ENCODE data around the gene KCNK1.
"Not testable (repeated sequence)": the region's sequence is repeated elsewhere in the genome, so short reads cannot be mapped to it uniquely, and the experiment has no call there.

KCNK1 gene

DNA sequence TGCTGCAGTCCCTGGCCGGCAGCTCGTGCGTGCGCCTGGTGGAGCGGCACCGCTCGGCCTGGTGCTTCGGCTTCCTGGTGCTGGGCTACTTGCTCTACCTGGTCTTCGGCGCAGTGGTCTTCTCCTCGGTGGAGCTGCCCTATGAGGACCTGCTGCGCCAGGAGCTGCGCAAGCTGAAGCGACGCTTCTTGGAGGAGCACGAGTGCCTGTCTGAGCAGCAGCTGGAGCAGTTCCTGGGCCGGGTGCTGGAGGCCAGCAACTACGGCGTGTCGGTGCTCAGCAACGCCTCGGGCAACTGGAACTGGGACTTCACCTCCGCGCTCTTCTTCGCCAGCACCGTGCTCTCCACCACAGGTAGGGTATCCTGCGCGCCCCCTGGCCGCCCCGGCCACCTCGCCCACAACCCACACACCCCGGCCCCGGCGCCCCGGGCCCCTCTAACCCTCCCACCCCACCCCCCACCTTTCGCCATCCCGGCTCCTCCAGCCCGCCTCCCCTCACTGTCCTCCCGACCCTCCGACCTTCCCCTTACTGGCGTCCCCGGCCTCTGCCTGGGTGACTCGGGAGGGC is 352 bp downstream of the KCNK1 start:
- DNase-seq (ENCODE audit: low read depth, low spot score) = peak; percentile 50
- peak overlapping the region; percentile 72 for H3K4me3 ChIP-seq (ENCODE audit: low read depth, low read length)
- in situ Hi-C loops (cut with HindIII; ENCODE audit: low sequenced_read_pairs) = no loop called here
- TF ChIP-seq, protein P1, sequence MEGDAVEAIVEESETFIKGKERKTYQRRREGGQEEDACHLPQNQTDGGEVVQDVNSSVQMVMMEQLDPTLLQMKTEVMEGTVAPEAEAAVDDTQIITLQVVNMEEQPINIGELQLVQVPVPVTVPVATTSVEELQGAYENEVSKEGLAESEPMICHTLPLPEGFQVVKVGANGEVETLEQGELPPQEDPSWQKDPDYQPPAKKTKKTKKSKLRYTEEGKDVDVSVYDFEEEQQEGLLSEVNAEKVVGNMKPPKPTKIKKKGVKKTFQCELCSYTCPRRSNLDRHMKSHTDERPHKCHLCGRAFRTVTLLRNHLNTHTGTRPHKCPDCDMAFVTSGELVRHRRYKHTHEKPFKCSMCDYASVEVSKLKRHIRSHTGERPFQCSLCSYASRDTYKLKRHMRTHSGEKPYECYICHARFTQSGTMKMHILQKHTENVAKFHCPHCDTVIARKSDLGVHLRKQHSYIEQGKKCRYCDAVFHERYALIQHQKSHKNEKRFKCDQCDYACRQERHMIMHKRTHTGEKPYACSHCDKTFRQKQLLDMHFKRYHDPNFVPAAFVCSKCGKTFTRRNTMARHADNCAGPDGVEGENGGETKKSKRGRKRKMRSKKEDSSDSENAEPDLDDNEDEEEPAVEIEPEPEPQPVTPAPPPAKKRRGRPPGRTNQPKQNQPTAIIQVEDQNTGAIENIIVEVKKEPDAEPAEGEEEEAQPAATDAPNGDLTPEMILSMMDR (IDR thresholded peaks at IDR 0.05; ENCODE audit: low read depth, low read length) = no peak

DNA sequence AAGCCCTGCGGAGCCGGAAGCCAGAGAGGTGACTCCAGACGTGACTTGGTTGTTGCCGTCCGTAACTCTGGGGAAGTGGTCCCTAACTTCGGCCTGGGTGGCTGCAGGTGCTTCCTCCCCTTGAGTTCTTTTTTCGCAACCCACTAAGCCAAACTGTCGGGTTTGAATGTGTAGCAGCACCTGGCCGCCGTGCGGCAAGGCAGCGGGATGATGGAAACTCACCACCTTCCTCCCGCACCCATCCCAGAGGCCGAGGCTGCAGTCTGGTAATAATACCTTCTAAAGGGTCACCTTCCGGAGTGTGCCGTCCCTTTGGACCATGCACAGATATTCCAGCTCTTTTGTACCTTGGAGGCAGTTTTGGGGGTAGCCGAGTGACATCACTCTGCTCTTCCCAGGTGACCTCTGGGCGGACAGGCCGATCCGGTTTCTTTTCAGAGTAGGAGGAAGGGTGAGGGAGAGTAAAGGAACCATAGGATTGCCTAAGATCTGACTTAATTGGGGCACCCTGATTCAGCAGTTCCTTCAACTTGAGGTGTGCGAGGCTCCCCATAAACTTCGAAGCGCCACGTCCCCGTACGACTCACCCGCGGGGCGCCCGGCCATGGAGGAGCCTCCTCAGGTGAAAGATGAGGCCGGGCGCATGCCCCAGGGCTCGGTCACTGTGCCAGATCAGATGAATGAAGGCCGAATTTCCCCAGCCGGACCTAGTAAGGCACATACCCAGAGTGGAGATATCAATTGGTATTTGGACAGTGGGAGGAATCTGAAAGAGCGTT is 1.0 kb downstream of the KCNK1 start:
- TF ChIP-seq, protein P1 (IDR thresholded peaks at IDR 0.05; ENCODE audit: low read depth, low read length) = no peak
- DNase-seq (ENCODE audit: low read depth, low spot score) = no peak
- in situ Hi-C loops (cut with HindIII; ENCODE audit: low sequenced_read_pairs) = no loop called here
- peak overlapping the region; percentile 72 for H3K4me3 ChIP-seq (ENCODE audit: low read depth, low read length)

DNA sequence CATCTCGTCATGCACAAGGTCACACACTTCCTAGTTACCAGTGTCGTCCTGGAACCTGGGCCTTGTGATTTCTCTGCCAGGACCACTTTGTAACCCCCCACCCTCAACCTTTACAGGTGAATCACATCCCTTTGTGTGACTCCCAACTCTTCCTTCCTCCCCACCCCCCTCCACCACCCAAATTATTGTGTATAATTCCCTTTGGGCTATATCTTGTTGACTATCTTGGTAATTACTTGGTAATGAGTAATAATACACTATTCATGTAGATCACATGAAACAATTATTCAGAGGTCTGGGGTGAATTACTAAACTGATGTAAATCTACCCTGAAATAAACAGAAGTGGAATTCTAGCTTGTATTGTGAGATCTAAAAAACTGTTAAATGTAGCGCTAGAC is 1.7 kb downstream of the KCNK1 start:
- TF ChIP-seq, protein P1 (IDR thresholded peaks at IDR 0.05; ENCODE audit: low read depth, low read length) = no peak
- DNase-seq (ENCODE audit: low read depth, low spot score) = no peak
- peak overlapping the region; percentile 72 for H3K4me3 ChIP-seq (ENCODE audit: low read depth, low read length)
- in situ Hi-C loops (cut with HindIII; ENCODE audit: low sequenced_read_pairs) = no loop called here

DNA sequence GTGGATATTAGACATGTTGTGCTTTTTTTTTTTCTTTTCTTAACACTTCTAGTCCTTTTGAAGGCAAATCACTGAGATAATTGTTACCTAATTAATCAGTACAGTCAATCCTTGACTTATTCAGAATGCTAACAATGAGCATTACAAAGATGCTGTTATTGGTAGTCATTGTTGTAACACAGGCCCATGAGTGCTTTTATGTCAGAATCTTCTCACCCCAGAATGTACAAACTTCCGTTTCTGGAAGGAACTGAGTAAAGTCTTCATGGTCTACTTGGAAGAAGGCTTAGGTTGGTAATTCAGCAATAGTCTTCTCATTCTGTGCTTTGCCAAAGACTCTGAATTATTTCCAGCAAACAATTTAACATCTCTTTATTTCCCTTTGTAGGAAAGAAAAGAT is 3.1 kb downstream of the KCNK1 start:
- H3K4me3 ChIP-seq (ENCODE audit: low read depth, low read length) = no peak overlapping the region
- in situ Hi-C loops (cut with HindIII; ENCODE audit: low sequenced_read_pairs) = no loop called here
- DNase-seq (ENCODE audit: low read depth, low spot score) = no peak
- TF ChIP-seq, protein P1 (IDR thresholded peaks at IDR 0.05; ENCODE audit: low read depth, low read length) = no peak

DNA sequence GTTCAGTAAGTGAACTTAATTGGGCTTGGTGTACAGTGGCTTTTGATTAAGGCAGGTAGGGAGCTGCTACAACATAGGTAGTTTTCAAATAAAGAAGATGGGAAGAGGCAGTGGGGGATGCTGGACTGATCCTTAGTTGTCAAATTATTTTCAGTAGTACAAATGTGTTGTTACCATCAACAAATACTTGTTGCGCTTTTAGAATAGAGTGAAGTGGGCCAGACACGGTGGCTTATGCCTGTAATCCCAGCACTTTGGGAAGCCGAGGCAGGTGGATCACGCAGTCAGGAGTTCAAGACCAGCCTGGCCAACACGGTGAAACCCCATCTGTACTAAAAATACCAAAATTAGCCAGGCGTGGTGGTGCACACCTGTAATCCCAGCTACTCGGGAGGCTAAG is 5.5 kb downstream of the KCNK1 start:
- H3K4me3 ChIP-seq (ENCODE audit: low read depth, low read length); in situ Hi-C loops (cut with HindIII; ENCODE audit: low sequenced_read_pairs); DNase-seq (ENCODE audit: low read depth, low spot score): not testable (repeated sequence)

DNA sequence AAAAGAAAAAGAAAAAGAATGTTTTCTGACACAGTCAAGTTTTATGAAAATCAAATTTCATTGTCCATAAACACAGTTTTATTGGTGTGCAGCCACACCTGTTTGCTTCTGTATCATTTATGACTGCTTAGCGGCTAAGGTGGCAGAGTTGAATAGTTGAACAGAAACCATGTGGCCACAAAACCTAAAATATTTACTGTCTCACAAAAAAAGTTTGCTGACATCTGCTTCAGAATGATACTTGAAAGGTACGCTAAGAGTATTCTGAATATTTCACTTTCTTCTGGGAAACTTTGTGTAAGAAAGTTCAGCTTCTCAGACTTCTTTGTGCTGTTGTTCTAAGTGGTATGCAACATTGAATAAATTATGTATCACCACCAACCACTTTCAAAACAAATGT is 6.2 kb downstream of the KCNK1 start:
- TF ChIP-seq, protein P1 (IDR thresholded peaks at IDR 0.05; ENCODE audit: low read depth, low read length) = no peak
- no peak overlapping the region for H3K4me3 ChIP-seq (ENCODE audit: low read depth, low read length)
- DNase-seq (ENCODE audit: low read depth, low spot score) = no peak
- in situ Hi-C loops (cut with HindIII; ENCODE audit: low sequenced_read_pairs) = no loop called here

DNA sequence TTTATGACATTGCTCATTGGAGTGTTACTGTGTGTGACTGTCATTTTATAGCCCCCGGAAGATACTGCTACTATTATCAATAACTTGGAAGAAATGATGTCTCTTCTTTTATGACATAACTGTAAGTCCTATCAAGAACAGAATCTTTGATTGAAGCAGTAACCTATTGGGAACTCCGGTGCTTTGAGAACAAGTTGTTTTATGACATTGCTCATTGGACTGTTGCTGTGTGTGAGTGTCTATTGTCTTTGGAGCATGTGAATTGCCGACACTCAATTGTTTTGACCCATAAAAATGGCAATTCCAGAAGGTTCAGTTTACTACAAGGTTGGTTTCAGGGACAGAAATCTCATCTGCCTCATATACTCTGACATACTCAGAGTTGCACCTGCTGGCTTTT is 8.0 kb downstream of the KCNK1 start:
- in situ Hi-C loops (cut with HindIII; ENCODE audit: low sequenced_read_pairs) = no loop called here
- H3K4me3 ChIP-seq (ENCODE audit: low read depth, low read length) = no peak overlapping the region
- TF ChIP-seq, protein P1 (IDR thresholded peaks at IDR 0.05; ENCODE audit: low read depth, low read length) = no peak
- no peak for DNase-seq (ENCODE audit: low read depth, low spot score)
